Measurements from ENCODE around the gene FIGNL2. TPM values are rescaled to one million over a fixed set of nuclear protein-coding genes. Genes with fewer than 3 reads are reported as not detected.

Gene FIGNL2
- total and polyA plus RNA-seq, 2 experiments from 2014 or later = 1.1 to 5.2 TPM

Other genes with a start within 250 kb of the FIGNL2 start
- gene ANKRD33, start 39.4 kb upstream of the FIGNL2 start, total RNA-seq (2014; rRNA removed; shearing (Covaris generic)) = 0.27 and 1.7 TPM in 2 replicates
- gene ANKRD33, start 39.4 kb upstream of the FIGNL2 start, polyA plus RNA-seq (2016; fragmentation: Nextera tagmentation; extraction: Ambion mirVana) = 0.27 and 0.42 TPM in 2 replicates
- 0.28 and 0.62 TPM in 2 replicates for gene ACVRL1, start 58.8 kb upstream of the FIGNL2 start, total RNA-seq (2014; rRNA removed; shearing (Covaris generic))
- 0.23 TPM in 1 of 2 replicates, not detected in the other for gene ACVRL1, start 58.8 kb upstream of the FIGNL2 start, polyA plus RNA-seq (2016; fragmentation: Nextera tagmentation; extraction: Ambion mirVana)
- 7.5 and 7.8 TPM in 2 replicates for gene ACVR1B, start 103.0 kb upstream of the FIGNL2 start, total RNA-seq (2014; rRNA removed; shearing (Covaris generic))
- 2.4 and 2.6 TPM in 2 replicates for gene ACVR1B, start 103.0 kb upstream of the FIGNL2 start, polyA plus RNA-seq (2016; fragmentation: Nextera tagmentation; extraction: Ambion mirVana)
- gene TAMALIN, start 158.2 kb upstream of the FIGNL2 start, total RNA-seq (2014; rRNA removed; shearing (Covaris generic)) = 3.0 and 3.5 TPM in 2 replicates
- gene TAMALIN, start 158.2 kb upstream of the FIGNL2 start, polyA plus RNA-seq (2016; fragmentation: Nextera tagmentation; extraction: Ambion mirVana) = 0.34 and 0.73 TPM in 2 replicates
- 13.4 and 19.1 TPM in 2 replicates for gene NR4A1, start 202.7 kb upstream of the FIGNL2 start, total RNA-seq (2014; rRNA removed; shearing (Covaris generic))
- gene NR4A1, start 202.7 kb upstream of the FIGNL2 start, polyA plus RNA-seq (2016; fragmentation: Nextera tagmentation; extraction: Ambion mirVana) = 7.5 and 8.3 TPM in 2 replicates
- 60.3 and 111 TPM in 2 replicates for gene ATG101, start 221.3 kb upstream of the FIGNL2 start, total RNA-seq (2014; rRNA removed; shearing (Covaris generic))
- 27.7 and 29.4 TPM in 2 replicates for gene ATG101, start 221.3 kb upstream of the FIGNL2 start, polyA plus RNA-seq (2016; fragmentation: Nextera tagmentation; extraction: Ambion mirVana)
- gene SMIM41, start 231.0 kb upstream of the FIGNL2 start, total RNA-seq (2014; rRNA removed; shearing (Covaris generic)) = 0.12 and 0.66 TPM in 2 replicates
- gene SMIM41, start 231.0 kb upstream of the FIGNL2 start, polyA plus RNA-seq (2016; fragmentation: Nextera tagmentation; extraction: Ambion mirVana) = 0.66 and 0.80 TPM in 2 replicates